K562 (cell line): ENCODE measurements around the gene ANKRD11.

ENCODE experiments used
- CTCF ChIP-seq, 3 experiments: IDR thresholded peaks in 2 of 3; conservative IDR thresholded peaks in 1 of 3; 2 replicates each; pipeline ENCODE4 v1.5.1; 2011 to 2012; ENCODE audit warnings: low read length in 3 of 3, mild to moderate bottlenecking in 3 of 3, control low read depth in 2 of 3, improper control_type of control experiment in 1 of 3, inconsistent platforms in 1 of 3, low read depth in 1 of 3, mixed read lengths in 1 of 3, moderate library complexity in 1 of 3; ENCODE audit not compliant: insufficient read depth in 2 of 3
- CXXC5 ChIP-seq: fragments of 250-450 bp; sonication (Bioruptor Pico); IDR thresholded peaks from 2 replicates; pipeline ENCODE4 v1.8.0; 2022; ENCODE audit warnings: inconsistent platforms, mild to moderate bottlenecking, moderate library complexity
- OTX1 ChIP-seq: fragments of 450-650 bp; formaldehyde crosslinking; IDR thresholded peaks from 2 replicates; pipeline ENCODE4 v1.4.0; 2022; ENCODE audit warnings: mild to moderate bottlenecking
- ZNF274 ChIP-seq: IDR thresholded peaks from 2 replicates; pipeline ENCODE4 v1.6.1; 2011; ENCODE audit warnings: low read depth, mild to moderate bottlenecking, low read length, moderate library complexity, borderline replicate concordance

- TF ChIP-seq CXXC5 (CRISPR knock-in tag) (no peak), ZNF274 (no peak), CTCF (IDR thresholded peaks at IDR 0.05 in 2 of 3, conservative IDR thresholded peaks at IDR 0.05 in 1 of 3; ENCODE audit: insufficient read depth in 2 of 3, low read depth in 1 of 3, low read length in 3 of 3) (no peak), OTX1 (CRISPR knock-in tag) (no peak)
Observed at GRCh38 chr16:89396156-89396555, 94.2 kb downstream of the ANKRD11 start.
